Measurements from ENCODE around the gene ANKS1A. TPM values are rescaled to one million over a fixed set of nuclear protein-coding genes. Genes with fewer than 3 reads are reported as not detected.

The ANKS1A gene
- total RNA-seq (2021) = 24.4 and 26.5 TPM in 2 replicates
- long read RNA-seq, partial matches to known transcripts = 18 of 23 reads
- long read RNA-seq, other reads (novel, unspliced or antisense) = 5 of 23 reads

DNA sequence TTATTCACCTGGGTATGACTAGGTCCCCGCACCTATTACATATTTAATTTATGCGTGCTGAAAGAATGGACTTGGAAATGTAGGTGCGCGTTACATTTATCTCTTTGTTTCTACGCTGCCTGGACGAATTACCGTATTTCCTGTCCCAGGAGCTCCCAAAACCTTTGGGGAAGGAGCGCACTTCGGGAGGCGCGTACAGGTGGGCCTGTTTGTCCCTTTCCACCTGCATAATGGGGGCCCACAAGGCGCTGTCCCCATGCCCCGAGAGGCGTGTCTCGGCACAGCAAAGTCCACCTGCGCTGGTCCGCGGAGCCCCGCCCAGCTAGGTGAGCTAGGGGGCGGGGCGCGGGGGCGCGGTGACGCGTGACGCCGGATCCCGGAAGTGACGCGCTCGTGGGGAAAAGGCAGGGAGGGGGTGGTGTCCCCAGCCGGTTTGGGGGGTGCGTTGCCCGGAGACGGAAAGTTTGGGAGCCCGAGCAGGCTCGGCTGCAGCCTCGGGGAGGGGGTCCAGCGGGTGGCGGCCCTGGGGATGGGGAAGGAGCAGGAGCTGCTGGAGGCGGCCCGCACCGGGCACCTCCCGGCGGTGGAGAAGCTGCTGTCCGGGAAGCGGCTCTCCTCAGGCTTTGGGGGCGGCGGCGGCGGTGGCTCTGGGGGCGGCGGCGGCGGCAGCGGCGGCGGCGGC is at the start of gene ANKS1A:
Gene ANKS1A (plus strand): TSS at position 382 of the 682 bp plus-strand sequence. CDS start 148 bp downstream, at position 530.
- H3K79me1 ChIP-seq (ENCODE audit: insufficient read depth, low read depth, low read length, poor library complexity, severe bottlenecking) = peaks cover 3% of the 10 kb centered on the region
- peak within 1 kb of the TSS; percentile 94 for H3K14ac ChIP-seq (ENCODE audit: insufficient read depth, low read length)
- H3K79me2 ChIP-seq (ENCODE audit: insufficient read depth, low read length) = peaks cover 12% of the 10 kb centered on the region
- H3K4ac ChIP-seq (ENCODE audit: low read depth, low read length) = no peak within 1 kb of the TSS
- no peak within 1 kb of the TSS for H2AK5ac ChIP-seq (ENCODE audit: insufficient read length, low read length)
- no peak within 1 kb of the TSS for H4K91ac ChIP-seq (ENCODE audit: insufficient read length, low read depth, low read length)
- H2BK120ac ChIP-seq (ENCODE audit: low read depth, low read length, poor library complexity, severe bottlenecking) = peak within 1 kb of the TSS; percentile 27
- peaks cover 0 to 4% of the 10 kb centered on the region in 2 experiments; a peak in 1 of 5 replicates for H3K9me3 Mint-ChIP-seq
- no peak within 1 kb of the TSS for H3T11ph ChIP-seq (ENCODE audit: low read length)
- H2AFZ ChIP-seq (ENCODE audit: low read length) = no peak within 1 kb of the TSS
- no peaks in the 10 kb centered on the region for H4K20me1 ChIP-seq (ENCODE audit: control insufficient read depth, insufficient read depth, insufficient read length)
- H3K9ac ChIP-seq (ENCODE audit: extremely low read depth, insufficient read length, low read length) = peak within 1 kb of the TSS; percentile 87
- no peaks in the 10 kb centered on the region for H3K27me3 ChIP-seq (ENCODE audit: insufficient read depth, low read length)
- peaks cover 18 to 19% of the 10 kb centered on the region in 2 experiments for H3K4me1 Mint-ChIP-seq
- peak within 1 kb of the TSS; percentile 11 for H2BK5ac ChIP-seq (ENCODE audit: insufficient read length, low read length)
- no peak within 1 kb of the TSS; the same call in 1 of the 2 replicates for H2BK15ac ChIP-seq (ENCODE audit: low read depth, low read length)
- H3K27ac ChIP-seq (ENCODE audit: insufficient read length, low read depth, low read length) = peak within 1 kb of the TSS; percentile 88
- H3K27ac Mint-ChIP-seq = peak within 1 kb of the TSS; percentile 97 to 99 (median 99)
- H3K23me2 ChIP-seq (ENCODE audit: insufficient read length, low read depth, low read length, poor library complexity, severe bottlenecking) = peaks cover 13% of the 10 kb centered on the region
- H3K9me3 ChIP-seq (ENCODE audit: control insufficient read depth, low read depth, low read length) = no peaks in the 10 kb centered on the region
- no peaks in the 10 kb centered on the region for H3K27me3 Mint-ChIP-seq (ENCODE audit: low read depth)
- H3K4me1 ChIP-seq (ENCODE audit: insufficient read depth, low read length) = no peaks in the 10 kb centered on the region
- no CpG with 5 or more reads among the region's 60 CpGs for WGBS (ENCODE audit: extremely low coverage, insufficient read length, low lambda C conversion rate)
- H2BK12ac ChIP-seq (ENCODE audit: insufficient read length, low read depth, low read length) = no peak within 1 kb of the TSS
- no peak within 1 kb of the TSS for H2BK20ac ChIP-seq (ENCODE audit: low read depth, low read length, poor library complexity, severe bottlenecking)
- peak within 1 kb of the TSS; percentile 99 to 100 for H3K4me3 Mint-ChIP-seq
- H3K56ac ChIP-seq (ENCODE audit: insufficient read length, low read depth, low read length) = no peak within 1 kb of the TSS
- peaks cover 9 to 21% (median 15%) of the 10 kb centered on the region in 3 experiments for H3K36me3 Mint-ChIP-seq (ENCODE audit: insufficient read depth in 1 of 3, low read depth in 3 of 3)
- no peak within 1 kb of the TSS for H4K8ac ChIP-seq (replicated peaks; ENCODE audit: insufficient read length, low read depth, low read length)
- peak within 1 kb of the TSS; percentile 75 for H3K18ac ChIP-seq (ENCODE audit: insufficient read length, low read depth, low read length)
- peak within 1 kb of the TSS; percentile 93 for H3K4me2 ChIP-seq (ENCODE audit: insufficient read depth, insufficient read length, low read length)
- H4K5ac ChIP-seq (ENCODE audit: insufficient read length, low read depth, low read length) = no peak within 1 kb of the TSS
- H3K23ac ChIP-seq (ENCODE audit: insufficient read length, low read depth, low read length) = no peak within 1 kb of the TSS
- TF ChIP-seq CTCF (conservative IDR thresholded peaks at IDR 0.05) = no peak
- peak; percentile 92 for DNase-seq

Data from H9 (cell line).